Liver (tissue), 3 donors: ENCODE data around the gene EHD1.

Experiments
- ATF3 ChIP-seq: IDR thresholded peaks from 2 replicates; pipeline ENCODE4 v1.6.1; 2016; ENCODE audit warnings: antibody characterized with exemption
- CTCF ChIP-seq: fragments of 150-350 bp; IDR thresholded peaks from 2 replicates; pipeline ENCODE4 v1.5.1; 2017; ENCODE audit warnings: improper control_type of control experiment, low read depth, low read length; ENCODE audit not compliant: missing input control
- EGR1 ChIP-seq, 2 donors: IDR thresholded peaks; 2 replicates each; pipeline ENCODE4 v1.6.1; 2016 to 2018; ENCODE audit warnings: antibody characterized with exemption in 2 of 2, low read depth in 2 of 2
- GABPA ChIP-seq, 2 donors: IDR thresholded peaks in 1 of 2; conservative IDR thresholded peaks in 1 of 2; 2 replicates each; pipeline ENCODE4 v1.6.1; 2016; ENCODE audit warnings: antibody characterized with exemption in 2 of 2, mild to moderate bottlenecking in 1 of 2, moderate library complexity in 1 of 2
- JUND ChIP-seq, 2 donors: IDR thresholded peaks; 2 replicates each; pipeline ENCODE4 v1.6.1; 2016; ENCODE audit warnings: antibody characterized with exemption in 2 of 2
- MAX ChIP-seq: IDR thresholded peaks from 2 replicates; pipeline ENCODE4 v1.6.1; 2016; ENCODE audit warnings: antibody characterized with exemption
- RAD21 ChIP-seq, 2 donors: IDR thresholded peaks; 2 replicates each; pipeline ENCODE4 v1.6.1; 2016; ENCODE audit warnings: antibody characterized with exemption in 2 of 2, mild to moderate bottlenecking in 2 of 2
- REST ChIP-seq: IDR thresholded peaks from 2 replicates; pipeline ENCODE4 v1.6.1; 2016; ENCODE audit warnings: antibody characterized with exemption, mild to moderate bottlenecking
- RXRA ChIP-seq, 2 donors: IDR thresholded peaks; 2 replicates each; pipeline ENCODE4 v1.6.1; 2017 to 2018; ENCODE audit warnings: antibody characterized with exemption in 2 of 2, mild to moderate bottlenecking in 1 of 2
- TAF1 ChIP-seq: conservative IDR thresholded peaks from 2 replicates; pipeline ENCODE4 v1.6.1; 2016; ENCODE audit warnings: antibody characterized with exemption, mild to moderate bottlenecking
- YY1 ChIP-seq: IDR thresholded peaks from 2 replicates; pipeline ENCODE4 v1.6.1; 2016; ENCODE audit warnings: antibody characterized with exemption, mild to moderate bottlenecking
- ZBTB33 ChIP-seq: IDR thresholded peaks from 2 replicates; pipeline ENCODE4 v1.6.1; 2016; ENCODE audit warnings: antibody characterized with exemption
- donor health status: healthy.
- donor health status: healthy.

GRCh38 chr11:64894812-64895452 is 16.5 kb upstream of the EHD1 start:
- TF ChIP-seq CTCF (no peak), GABPA (IDR thresholded peaks at IDR 0.05 in 1 of 2, conservative IDR thresholded peaks at IDR 0.05 in 1 of 2) (no peak), ATF3 (no peak), YY1 (no peak), REST (no peak), RXRA (IDR thresholded peaks at IDR 0.05) (no peak), RAD21 (IDR thresholded peaks at IDR 0.05) (no peak), JUND (IDR thresholded peaks at IDR 0.05) (no peak), EGR1 (IDR thresholded peaks at IDR 0.05; ENCODE audit: low read depth in 2 of 2) (no peak), MAX (no peak), TAF1 (no peak), ZBTB33 (no peak)
